Astrocyte of the cerebellum (primary cell): ENCODE measurements around the gene GRIK1.

Source experiments
- DNase-seq: peaks from one replicate; pipeline ENCODE4 v3.0.0-alpha.2; 2011; ENCODE audit warnings: low read depth
- H3K4me3 ChIP-seq: 2 replicates; pipeline ENCODE4 v1.5.1; 2011; ENCODE audit warnings: mild to moderate bottlenecking, low read depth, low read length, moderate library complexity
- CTCF ChIP-seq: IDR thresholded peaks from 2 replicates; pipeline ENCODE4 v1.5.1; 2012; ENCODE audit warnings: low read length, low read depth, moderate library complexity, mild to moderate bottlenecking; ENCODE audit errors: missing control alignments
- in situ Hi-C: cut with HindIII; loops from 2 replicates; pipeline ENCODE4 v1.10.0; 2017; ENCODE audit warnings: low sequenced_read_pairs

GRIK1 gene

DNA sequence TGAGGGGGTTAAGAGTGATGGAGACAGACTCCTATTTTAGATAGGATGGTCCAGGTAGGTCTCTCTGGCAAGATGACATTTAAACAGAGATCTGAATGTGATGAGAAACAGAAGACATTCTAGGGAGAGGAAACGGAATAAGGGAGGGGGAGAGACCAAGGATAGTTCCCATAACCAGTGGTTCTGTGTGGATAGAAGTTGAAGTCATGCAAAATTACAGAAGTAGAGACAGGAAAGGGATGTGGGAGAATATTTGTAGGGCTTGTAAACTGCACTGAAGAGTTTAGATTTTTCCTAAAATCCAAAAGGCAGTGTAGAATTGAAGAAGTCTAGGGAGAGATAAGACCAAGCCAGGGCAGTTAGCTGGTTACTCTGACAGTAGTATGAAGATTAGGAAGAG lies 200.6 kb downstream of the GRIK1 start:
- no peak for DNase-seq
- H3K4me3 ChIP-seq = no peak overlapping the region
- TF ChIP-seq CTCF = no peak
- in situ Hi-C loops = no loop called here

- DNase-seq = no peak
- TF ChIP-seq CTCF = no peak
- no peak overlapping the region for H3K4me3 ChIP-seq
- in situ Hi-C loops = no loop called here
These were observed 201.1 kb downstream of the GRIK1 start for GRCh38 chr21:29738730-29739129.

GRCh38 chr21:29737186-29737585 lies 202.6 kb downstream of the GRIK1 start:
- DNase-seq = peak; percentile 8
- no peak for TF ChIP-seq CTCF
- no peak overlapping the region for H3K4me3 ChIP-seq
- in situ Hi-C loops = no loop called here

DNA sequence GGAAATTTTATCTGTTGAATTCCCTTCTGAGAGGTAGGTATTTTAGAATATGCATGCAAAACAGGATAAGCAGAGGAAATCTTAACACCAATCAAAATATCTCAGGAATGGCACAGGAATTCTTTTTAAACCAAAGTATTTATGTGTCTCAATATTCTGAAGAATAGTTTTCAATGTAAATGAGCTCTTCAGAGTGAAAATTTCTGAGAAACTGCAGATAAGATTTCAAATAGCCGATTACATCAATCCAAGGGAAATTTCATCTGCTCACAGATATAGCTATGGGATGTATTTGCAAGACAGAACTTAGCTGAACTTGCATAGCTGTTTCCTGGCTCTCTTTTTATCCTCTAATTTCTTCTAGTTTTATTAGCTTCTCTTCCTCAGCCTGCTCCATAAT lies 209.5 kb downstream of the GRIK1 start:
- no peak overlapping the region for H3K4me3 ChIP-seq
- TF ChIP-seq CTCF = no peak
- no peak for DNase-seq
- in situ Hi-C loops = no loop called here

GRCh38 chr21:29726044-29726443 lies 213.8 kb downstream of the GRIK1 start:
- H3K4me3 ChIP-seq = no peak overlapping the region
- in situ Hi-C loops = no loop called here
- no peak for TF ChIP-seq CTCF
- DNase-seq = no peak

GRCh38 chr21:29725025-29725736 lies 214.6 kb downstream of the GRIK1 start:
- in situ Hi-C loops = no loop called here
- no peak for TF ChIP-seq CTCF
- no peak for DNase-seq
- no peak overlapping the region for H3K4me3 ChIP-seq
